Sigmoid colon (tissue), 7 donors: Measurements from ENCODE around the gene GPC5. TPM values are rescaled to one million over a fixed set of nuclear protein-coding genes. Genes with fewer than 3 reads are reported as not detected.

ENCODE experiments used
- DNase-seq: peaks from one replicate; pipeline ENCODE4 v3.0.0-alpha.2; 2019
- H3K27ac ChIP-seq, 4 donors: fragments of 200-600 bp; sonication (generic); one replicate each; pipeline ENCODE4 v1.5.1; 2016 to 2019; ENCODE audit warnings: mild to moderate bottlenecking in 1 of 4
- H3K27me3 ChIP-seq, 3 donors: fragments of 200-600 bp; sonication (generic); one replicate each; pipeline ENCODE4 v1.5.1; 2019; ENCODE audit warnings: mild to moderate bottlenecking in 1 of 3
- H3K36me3 ChIP-seq, 4 donors: fragments of 200-600 bp; sonication (generic); one replicate each; pipeline ENCODE4 v1.5.1; 2016 to 2019
- H3K4me1 ChIP-seq, 4 donors: fragments of 200-600 bp; sonication (generic); one replicate each; pipeline ENCODE4 v1.5.1; 2017 to 2019
- H3K4me3 ChIP-seq, 4 donors: fragments of 200-600 bp; sonication (generic); one replicate each; pipeline ENCODE4 v1.5.1; 2017 to 2019; ENCODE audit warnings: mild to moderate bottlenecking in 2 of 4, moderate library complexity in 1 of 4
- H3K9me3 ChIP-seq, 4 donors: fragments of 200-600 bp in 3 of 4; sonication (generic) in 3 of 4; one replicate each; pipeline versions ENCODE4 v1.5.1 to v1.6.1; 2013 to 2019
- EP300 ChIP-seq, 4 donors: sonication (generic); formaldehyde crosslinking; IDR thresholded peaks; one replicate each; pipeline ENCODE4 v1.6.1; 2017; ENCODE audit warnings: antibody characterized with exemption in 4 of 4
- POLR2A ChIP-seq, 2 donors: fragments of 450-650 bp; IDR thresholded peaks; one replicate each; pipeline ENCODE4 v1.6.1; 2016; ENCODE audit warnings: antibody characterized with exemption in 2 of 2, mild to moderate bottlenecking in 2 of 2, moderate library complexity in 2 of 2
- POLR2AphosphoS5 ChIP-seq, 4 donors: sonication (generic); formaldehyde crosslinking; IDR thresholded peaks; one replicate each; pipeline ENCODE4 v1.6.1; 2017; ENCODE audit warnings: antibody characterized with exemption in 4 of 4
- WGBS, 2 donors: extraction: QIAGEN DNeasy Blood & Tissue Kit; methylation state at CpG; one replicate each; pipeline ENCODE4 v1.1.7; 2013; 5-methylcytosine and 5-hydroxymethylcytosine counted together
- intact Hi-C: fragments of 100-400 bp; cut with DNase I; formaldehyde crosslinking; loops from one replicate; pipeline ENCODE4 v1.15.1; 2023
- polyA plus RNA-seq, 3 donors: library from polyadenylated mRNA; stranded (reverse); fragments of 200-250 nt; gene quantifications; one replicate each; pipeline ENCODE4 v1.2.3, GENCODE V29; 2013
- total RNA-seq, 4 donors: library from RNA; depleted of rRNA; stranded (reverse); fragments of >200 nt; gene quantifications; one replicate each; pipeline ENCODE4 v1.1.0, GENCODE V29; 2016
- TF ChIP-seq, protein P1 (sequence below), 4 experiments: fragments of 450-650 bp in 3 of 4; fragments of 200-600 bp in 1 of 4; IDR thresholded peaks; one replicate each; pipeline ENCODE4 v1.5.1; 2016 to 2019; ENCODE audit warnings: antibody characterized with exemption in 4 of 4, mild to moderate bottlenecking in 3 of 4, moderate library complexity in 2 of 4
- donor health status: healthy with polysubstance abuse.
- donor health status: Bipolar disorder and iron deficiency.
- donor health status: healthy.

The GPC5 gene
- total and polyA plus RNA-seq, 7 donors = 0.39 to 3.9 (median 2.9) TPM; not detected in 2

DNA sequence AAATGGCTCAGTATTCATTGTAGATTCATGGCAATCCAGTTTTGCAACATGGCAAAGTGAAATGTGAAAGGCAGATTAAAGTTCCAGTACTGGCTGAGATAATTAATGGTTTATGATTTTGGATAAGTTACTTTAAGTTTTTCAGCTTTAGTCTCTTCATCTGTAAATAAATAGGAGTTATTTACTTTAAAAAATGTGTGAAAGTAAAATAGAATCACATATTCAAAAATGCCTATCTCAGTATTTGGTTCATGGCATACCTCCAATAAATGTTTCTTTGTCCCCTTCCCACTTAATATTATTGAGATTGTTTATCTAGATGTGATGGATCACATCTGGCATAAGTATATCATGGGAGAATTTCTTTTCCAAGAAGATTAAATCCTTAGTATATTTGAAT, 426.0 kb downstream of the GPC5 start:
- no peak overlapping the region for H3K27ac ChIP-seq
- TF ChIP-seq POLR2AphosphoS5 (IDR thresholded peaks at IDR 0.05) = no peak
- TF ChIP-seq EP300 (IDR thresholded peaks at IDR 0.05) = no peak
- no peak for TF ChIP-seq POLR2A (IDR thresholded peaks at IDR 0.05)
- TF ChIP-seq, protein P1, sequence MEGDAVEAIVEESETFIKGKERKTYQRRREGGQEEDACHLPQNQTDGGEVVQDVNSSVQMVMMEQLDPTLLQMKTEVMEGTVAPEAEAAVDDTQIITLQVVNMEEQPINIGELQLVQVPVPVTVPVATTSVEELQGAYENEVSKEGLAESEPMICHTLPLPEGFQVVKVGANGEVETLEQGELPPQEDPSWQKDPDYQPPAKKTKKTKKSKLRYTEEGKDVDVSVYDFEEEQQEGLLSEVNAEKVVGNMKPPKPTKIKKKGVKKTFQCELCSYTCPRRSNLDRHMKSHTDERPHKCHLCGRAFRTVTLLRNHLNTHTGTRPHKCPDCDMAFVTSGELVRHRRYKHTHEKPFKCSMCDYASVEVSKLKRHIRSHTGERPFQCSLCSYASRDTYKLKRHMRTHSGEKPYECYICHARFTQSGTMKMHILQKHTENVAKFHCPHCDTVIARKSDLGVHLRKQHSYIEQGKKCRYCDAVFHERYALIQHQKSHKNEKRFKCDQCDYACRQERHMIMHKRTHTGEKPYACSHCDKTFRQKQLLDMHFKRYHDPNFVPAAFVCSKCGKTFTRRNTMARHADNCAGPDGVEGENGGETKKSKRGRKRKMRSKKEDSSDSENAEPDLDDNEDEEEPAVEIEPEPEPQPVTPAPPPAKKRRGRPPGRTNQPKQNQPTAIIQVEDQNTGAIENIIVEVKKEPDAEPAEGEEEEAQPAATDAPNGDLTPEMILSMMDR (IDR thresholded peaks at IDR 0.05) = no peak
- intact Hi-C loops = no loop called here

DNA sequence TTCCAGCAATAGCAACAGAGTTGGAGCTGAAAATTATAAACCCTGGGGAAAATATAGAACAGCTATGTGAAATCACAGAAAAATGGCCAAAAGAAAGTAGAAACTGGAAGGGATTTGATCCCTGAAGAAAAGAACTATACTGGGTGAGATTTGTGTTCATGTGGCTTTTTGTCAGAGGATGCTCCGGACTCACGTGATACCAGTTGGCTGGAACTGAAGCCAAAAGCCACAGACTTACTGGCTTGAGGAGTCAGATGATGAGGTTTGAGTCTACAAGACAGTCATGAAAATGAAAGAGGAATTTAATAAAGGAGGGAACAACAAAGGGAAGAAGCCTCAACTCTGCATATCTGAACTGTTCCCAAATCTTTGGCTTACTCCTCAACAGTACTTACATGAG, 427.1 kb downstream of the GPC5 start:
- 79 to 87% methylated on average over 2 of the region's 2 CpGs for WGBS, 2 donors
- Histone ChIP-seq H3K27ac (no peak overlapping the region), H3K4me3 (no peak overlapping the region), H3K9me3 (no peaks in the 10 kb centered on the region), H3K36me3 (no peaks in the 10 kb centered on the region), H3K4me1 (no peaks in the 10 kb centered on the region), H3K27me3 (no peaks in the 10 kb centered on the region)
- no peak for DNase-seq
- TF ChIP-seq, protein P1 (IDR thresholded peaks at IDR 0.05) = no peak
- TF ChIP-seq POLR2A (IDR thresholded peaks at IDR 0.05) = no peak
- TF ChIP-seq EP300 (IDR thresholded peaks at IDR 0.05) = no peak
- TF ChIP-seq POLR2AphosphoS5 (IDR thresholded peaks at IDR 0.05) = no peak
- intact Hi-C loops = no loop called here

More for the DNA sequence above, 426.0 kb downstream of the GPC5 start:
- Histone ChIP-seq H3K27me3 (no peaks in the 10 kb centered on the region), H3K9me3 (no peaks in the 10 kb centered on the region), H3K4me3 (no peak overlapping the region), H3K4me1 (no peaks in the 10 kb centered on the region), H3K36me3 (no peaks in the 10 kb centered on the region)
- DNase-seq = no peak

DNA sequence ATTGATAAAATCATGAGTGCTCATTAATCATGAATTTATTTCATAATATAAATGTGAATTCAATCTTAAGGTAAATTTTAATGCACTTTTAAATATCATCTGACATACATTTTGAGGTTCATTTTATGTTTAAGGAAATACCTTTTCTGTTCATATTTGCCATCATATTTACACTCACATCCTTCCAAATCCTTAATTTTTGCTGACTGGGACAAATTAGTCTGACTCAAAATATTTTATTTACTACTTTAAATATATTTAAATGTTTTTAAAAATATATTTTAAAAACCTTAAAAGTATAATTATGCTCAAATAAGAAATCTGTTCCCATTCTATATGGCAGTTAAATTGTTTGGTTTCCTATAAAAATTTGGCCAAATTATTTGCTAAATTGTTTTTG, 438.1 kb downstream of the GPC5 start:
- Histone ChIP-seq H3K4me1 (peaks cover 0 to 6% (median 3%) of the 10 kb centered on the region in 4 donors), H3K27me3 (no peaks in the 10 kb centered on the region), H3K9me3 (peaks cover 0 to 6% (median 0%) of the 10 kb centered on the region in 4 donors), H3K4me3 (no peak overlapping the region), H3K27ac (no peak overlapping the region), H3K36me3 (no peaks in the 10 kb centered on the region)
- intact Hi-C loops = no loop called here
- TF ChIP-seq EP300 (IDR thresholded peaks at IDR 0.05) (no peak), POLR2AphosphoS5 (IDR thresholded peaks at IDR 0.05) (no peak), POLR2A (IDR thresholded peaks at IDR 0.05) (no peak)
- TF ChIP-seq, protein P1 (IDR thresholded peaks at IDR 0.05) = no peak
- DNase-seq = no peak

DNA sequence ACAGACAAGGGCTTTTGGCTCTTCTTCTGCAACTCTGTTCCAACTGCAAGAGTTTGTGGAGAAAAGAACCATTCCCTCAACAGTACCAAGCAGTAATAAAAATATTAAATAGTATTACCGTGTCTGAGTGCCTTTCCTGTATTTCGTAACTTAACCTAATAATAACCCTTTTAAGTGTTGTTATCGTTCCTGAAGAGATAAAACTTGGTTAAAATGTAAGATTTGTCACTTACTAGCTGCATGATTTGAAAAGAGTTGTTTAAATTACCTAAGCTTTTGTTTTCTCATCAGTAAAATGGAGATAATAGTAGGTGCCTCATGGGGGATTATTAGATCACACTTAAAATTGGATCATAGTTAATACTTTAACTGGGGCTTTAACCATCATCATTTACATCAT, 447.2 kb downstream of the GPC5 start:
- Histone ChIP-seq H3K4me1 (peaks cover 0 to 11% (median 5%) of the 10 kb centered on the region in 4 donors), H3K27me3 (no peaks in the 10 kb centered on the region), H3K4me3 (no peak overlapping the region), H3K27ac (no peak overlapping the region), H3K36me3 (no peaks in the 10 kb centered on the region), H3K9me3 (no peaks in the 10 kb centered on the region)
- WGBS, 2 donors = 59 to 66% methylated on average over 3 of the region's 3 CpGs
- TF ChIP-seq POLR2AphosphoS5 (IDR thresholded peaks at IDR 0.05) (no peak), POLR2A (IDR thresholded peaks at IDR 0.05) (no peak), EP300 (IDR thresholded peaks at IDR 0.05) (no peak)
- TF ChIP-seq, protein P1 (IDR thresholded peaks at IDR 0.05) = no peak
- intact Hi-C loops = no loop called here
- DNase-seq = no peak

DNA sequence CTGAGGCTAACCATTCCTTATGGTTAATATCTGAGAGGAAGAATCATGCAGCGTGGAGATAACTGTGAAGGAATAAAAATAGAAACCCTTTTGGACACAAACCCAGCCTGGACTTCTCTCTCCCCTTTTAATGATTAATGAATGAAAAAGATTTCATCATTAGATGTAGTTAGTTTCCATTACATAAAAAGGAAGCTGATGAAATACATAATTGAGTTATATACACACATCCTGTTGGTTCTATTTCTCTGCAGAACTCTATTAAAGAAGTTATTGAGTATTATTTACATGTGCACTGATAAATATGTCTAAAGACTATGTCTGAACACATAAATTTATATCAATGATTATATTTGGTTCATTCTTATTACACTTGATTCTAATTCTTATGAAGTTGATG, 465.3 kb downstream of the GPC5 start:
- intact Hi-C loops = no loop called here
- no peak for DNase-seq
- H3K27ac ChIP-seq = no peak overlapping the region
- TF ChIP-seq EP300 (IDR thresholded peaks at IDR 0.05) (no peak), POLR2A (IDR thresholded peaks at IDR 0.05) (no peak), POLR2AphosphoS5 (IDR thresholded peaks at IDR 0.05) (no peak)
- TF ChIP-seq, protein P1 (IDR thresholded peaks at IDR 0.05) = no peak
- no peaks in the 10 kb centered on the region for H3K4me1 ChIP-seq
- H3K4me3 ChIP-seq = no peak overlapping the region
- H3K36me3 ChIP-seq = no peaks in the 10 kb centered on the region
- no peaks in the 10 kb centered on the region for H3K9me3 ChIP-seq
- no peaks in the 10 kb centered on the region for H3K27me3 ChIP-seq
- 52 to 64% methylated on average over 1 of the region's 1 CpG for WGBS, 2 donors
